HL-60/S4 (cell line): Measurements from ENCODE around the gene NAIF1.

Experiments
- in situ Hi-C: fragments of 300-500 bp; cut with MboI; formaldehyde crosslinking; loops from 2 replicates; pipeline ENCODE4 v1.14.3; 2022; ENCODE audit warnings: low sequenced_read_pairs

NAIF1 gene

DNA sequence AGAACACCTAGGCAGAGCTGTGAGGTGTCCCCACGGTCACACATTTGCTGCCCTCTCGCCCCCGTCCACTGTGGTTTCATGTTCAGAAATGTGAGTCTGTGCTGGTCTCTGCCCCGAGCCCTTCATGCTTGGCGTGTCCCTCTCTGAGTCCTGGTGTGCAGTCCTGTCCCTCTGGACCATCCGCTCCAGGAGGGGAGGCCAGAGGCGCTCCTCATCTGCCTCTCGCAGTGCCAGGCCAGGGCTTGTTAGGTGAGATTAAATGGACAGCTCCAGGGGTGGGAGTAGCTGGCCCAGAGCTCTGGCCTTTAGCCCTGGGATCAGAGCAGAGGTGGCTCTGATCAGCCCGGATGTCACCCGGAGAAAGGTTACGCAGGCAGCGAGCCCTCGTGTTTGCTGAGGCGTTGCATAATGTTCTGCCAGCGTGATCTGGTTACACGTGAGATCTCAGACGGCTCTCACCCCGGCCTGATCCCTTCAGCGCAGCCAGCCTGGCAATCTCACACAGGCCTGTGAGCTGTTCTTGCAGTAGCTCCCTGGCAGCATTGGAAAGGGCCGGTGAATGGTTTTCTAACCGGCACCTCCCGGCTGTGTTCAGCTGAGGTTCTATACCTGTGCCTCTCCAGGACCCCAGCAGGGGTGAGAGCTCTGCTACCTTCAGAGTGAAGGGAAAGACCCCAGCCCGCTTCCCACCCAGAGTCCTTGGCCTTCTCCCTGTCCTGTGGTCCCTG lies 35.9 kb upstream of the NAIF1 start:
- in situ Hi-C loops, result no loop called here

GRCh38 chr9:128102196-128102595 lies 35.1 kb upstream of the NAIF1 start:
- in situ Hi-C loops, result no loop called here

DNA sequence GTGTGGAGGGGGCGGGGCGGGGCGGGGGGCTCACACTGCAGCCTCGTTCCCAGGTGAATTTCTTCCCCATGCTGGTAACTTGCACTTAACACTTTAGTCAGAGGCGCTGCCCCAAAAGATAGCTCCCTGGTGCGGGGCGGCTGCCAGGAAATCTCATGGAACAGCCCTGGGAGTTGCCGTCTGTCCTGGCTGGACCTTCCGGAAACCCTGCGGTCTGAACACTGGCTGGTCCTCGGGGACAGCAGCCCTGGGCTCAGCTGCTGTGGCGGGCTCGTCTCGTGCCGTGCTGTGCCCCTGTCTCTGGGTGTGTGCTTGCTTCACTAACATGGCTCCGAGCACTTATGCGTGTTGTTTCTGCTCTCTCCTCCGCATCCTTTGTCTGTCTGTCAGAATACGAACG lies 34.6 kb upstream of the NAIF1 start:
- in situ Hi-C loops, result no loop called here

DNA sequence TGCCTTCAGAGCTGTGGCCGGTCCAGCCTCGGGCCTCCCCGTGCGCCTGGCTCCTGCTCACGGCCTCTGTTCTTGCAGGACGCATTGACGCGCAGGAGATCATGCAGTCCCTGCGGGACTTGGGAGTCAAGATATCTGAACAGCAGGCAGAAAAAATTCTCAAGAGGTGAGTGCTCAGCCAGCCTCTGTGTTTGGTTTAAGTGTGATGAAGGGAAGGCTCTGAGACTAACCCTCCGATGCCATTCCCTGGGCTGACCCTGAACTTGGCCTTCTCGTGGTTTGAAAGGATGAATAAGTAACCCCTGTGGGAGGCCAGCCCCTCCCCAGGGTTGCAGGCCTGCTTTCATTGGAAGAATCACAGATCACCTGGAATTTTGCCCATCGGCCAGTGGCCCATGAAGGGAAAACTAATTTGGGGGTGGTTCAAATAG lies 34.1 kb upstream of the NAIF1 start:
- in situ Hi-C loops, result no loop called here

DNA sequence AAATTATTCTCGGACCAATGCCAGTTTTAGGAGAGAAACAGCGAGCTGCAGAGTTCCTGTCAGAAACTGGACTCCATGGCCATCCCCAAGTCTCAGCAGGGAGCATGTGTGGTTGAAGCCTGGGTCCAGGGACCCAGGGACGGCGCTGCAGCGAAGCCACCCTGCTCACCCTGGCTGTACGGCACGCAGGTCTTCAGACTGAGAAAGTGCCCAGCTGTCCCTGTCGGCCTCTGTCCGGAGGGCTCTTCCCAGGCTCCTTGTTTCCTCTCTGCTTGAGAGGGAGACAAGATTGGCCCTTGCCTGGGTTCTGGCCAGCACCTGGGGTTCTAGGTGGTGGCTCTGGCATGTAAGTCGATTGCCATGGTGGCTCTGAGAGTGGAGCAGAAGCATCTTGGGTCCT lies 33.5 kb upstream of the NAIF1 start:
- in situ Hi-C loops, result no loop called here

- in situ Hi-C loops, result no loop called here
These were observed 32.9 kb upstream of the NAIF1 start for GRCh38 chr9:128099932-128100491.

DNA sequence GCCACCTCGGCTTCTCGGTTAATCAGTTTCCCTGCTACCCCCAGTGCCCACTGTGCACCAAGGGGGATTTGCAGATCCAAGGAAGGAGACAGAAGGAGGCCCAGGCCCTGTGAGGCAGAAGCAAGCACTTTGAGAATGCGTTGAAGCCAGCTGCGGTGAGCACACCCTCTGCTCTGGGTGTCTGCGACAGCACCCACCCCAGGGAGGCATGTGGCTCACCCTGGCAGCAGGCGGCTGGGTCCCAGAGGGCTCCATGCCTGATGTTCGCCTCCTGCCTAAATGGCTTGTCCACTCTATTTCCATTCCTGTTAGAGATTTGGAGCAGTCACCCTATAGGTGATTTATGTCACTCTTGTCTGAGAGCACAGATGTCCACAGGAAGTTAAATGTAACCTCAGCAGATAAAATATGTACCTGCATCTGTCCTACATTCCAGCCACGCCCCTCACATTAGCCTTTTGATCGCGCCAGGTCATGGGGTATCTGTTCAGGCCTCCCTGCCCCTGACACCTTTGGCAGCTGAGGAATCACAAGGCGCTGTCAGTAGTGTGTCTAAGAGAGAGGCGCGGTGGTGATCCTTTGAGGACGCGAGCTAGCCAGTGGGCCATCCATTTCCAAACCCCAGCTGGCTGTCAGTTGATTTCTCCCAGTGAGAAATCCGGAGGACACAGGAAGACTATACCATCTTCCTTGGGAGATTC lies 32.3 kb upstream of the NAIF1 start:
- in situ Hi-C loops, result no loop called here

- in situ Hi-C loops, result no loop called here
These were observed 31.4 kb upstream of the NAIF1 start for GRCh38 chr9:128098297-128099230.

- in situ Hi-C loops, result no loop called here
These were observed 30.6 kb upstream of the NAIF1 start for GRCh38 chr9:128097543-128098296.

DNA sequence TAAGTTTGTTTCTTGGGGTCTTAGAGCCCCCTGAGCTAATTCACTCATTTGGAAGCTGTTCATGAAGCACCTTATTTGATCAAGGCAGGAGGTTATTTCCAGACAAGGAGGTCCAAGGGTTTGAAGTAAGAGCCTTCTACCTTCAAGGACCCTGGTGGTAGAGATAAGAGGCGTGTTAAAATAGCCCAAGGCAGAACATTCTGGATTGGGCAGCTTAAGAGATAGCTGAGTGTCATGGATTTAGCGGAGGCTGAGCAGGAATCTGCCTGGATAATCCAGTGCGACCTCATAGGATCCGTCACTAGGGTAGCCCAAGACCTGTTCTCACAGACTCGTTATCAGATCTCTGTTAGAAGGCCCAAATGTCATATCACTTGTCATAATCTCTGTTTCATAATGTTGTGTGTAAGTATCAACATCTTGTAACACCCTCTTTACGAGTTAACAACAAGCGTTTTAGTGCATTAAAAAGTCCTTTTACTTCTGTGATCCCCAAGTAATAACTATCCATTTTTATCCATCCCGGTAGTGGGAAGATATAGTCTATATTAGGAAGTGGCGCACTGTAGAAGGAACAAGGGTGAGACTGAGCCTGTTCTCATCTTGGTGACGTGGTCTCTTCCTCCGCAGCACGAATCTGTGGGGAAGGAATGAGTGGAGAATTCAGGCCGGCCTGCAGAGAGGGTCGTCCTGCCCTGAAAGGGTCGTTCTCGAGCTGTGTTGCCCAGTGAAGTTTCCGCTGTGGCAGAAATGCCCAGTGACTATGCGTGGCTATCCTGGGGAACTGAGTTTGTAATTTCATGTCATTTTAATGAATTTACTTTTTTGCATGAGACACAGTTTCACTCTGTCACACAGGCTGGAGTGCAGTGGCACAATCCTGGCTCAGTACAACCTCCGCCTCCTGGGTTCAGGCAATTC lies 29.8 kb upstream of the NAIF1 start:
- in situ Hi-C loops, result no loop called here

DNA sequence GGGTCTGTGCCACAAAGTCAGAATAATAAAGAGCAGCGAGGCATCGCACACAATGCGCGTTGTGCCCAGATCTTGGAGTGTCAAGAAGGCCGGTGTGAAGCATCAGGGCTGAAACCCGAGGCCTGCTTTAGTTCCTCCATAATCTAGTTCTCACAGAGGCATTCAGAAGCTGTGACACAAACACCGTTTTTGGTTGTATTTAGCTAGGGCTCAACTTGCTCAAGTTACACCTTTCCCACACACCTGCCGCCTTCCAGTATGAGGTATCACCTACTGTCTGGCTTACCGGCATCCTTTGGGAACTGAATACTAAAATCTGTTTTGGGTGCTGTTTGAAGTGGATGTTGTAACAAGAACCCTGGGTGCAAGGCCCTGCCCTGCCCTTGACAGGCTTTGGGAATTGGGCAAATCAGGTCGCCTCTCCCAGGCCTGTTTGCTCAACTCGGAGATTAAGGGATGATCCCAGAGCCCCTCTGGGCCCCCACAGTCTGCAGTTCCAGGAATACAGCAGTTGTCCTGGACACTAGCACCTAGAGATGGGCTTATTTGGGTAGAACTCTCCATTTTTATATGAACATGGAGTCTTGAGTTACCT lies 27.9 kb upstream of the NAIF1 start:
- in situ Hi-C loops, result no loop called here

GRCh38 chr9:128094166-128094949 lies 27.2 kb upstream of the NAIF1 start:
- in situ Hi-C loops, result no loop called here

- in situ Hi-C loops, result no loop called here
These were observed 25.9 kb upstream of the NAIF1 start for GRCh38 chr9:128093011-128093410.

- in situ Hi-C loops, result no loop called here
These were observed 25.3 kb upstream of the NAIF1 start for GRCh38 chr9:128092199-128092977.

DNA sequence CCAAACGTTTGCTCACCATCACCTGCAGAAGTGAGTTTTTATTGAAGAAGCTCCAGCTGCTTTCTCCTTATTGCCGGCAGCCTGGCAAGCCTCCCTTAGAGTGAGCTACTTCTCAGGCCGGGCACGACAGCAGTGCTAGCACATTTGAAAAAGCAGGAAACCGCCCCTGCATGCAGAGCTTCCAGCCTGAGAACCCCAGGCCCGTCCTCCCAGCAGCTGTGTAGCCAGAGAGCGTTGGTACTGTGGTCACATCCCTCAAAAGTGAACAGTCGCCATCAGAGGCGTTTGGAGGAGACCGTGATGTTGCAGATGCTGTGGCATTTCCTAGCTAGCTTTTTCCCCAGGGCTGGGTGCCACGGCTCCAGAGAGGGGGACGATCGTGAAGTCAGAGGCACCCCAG lies 24.5 kb upstream of the NAIF1 start:
- in situ Hi-C loops, result no loop called here

DNA sequence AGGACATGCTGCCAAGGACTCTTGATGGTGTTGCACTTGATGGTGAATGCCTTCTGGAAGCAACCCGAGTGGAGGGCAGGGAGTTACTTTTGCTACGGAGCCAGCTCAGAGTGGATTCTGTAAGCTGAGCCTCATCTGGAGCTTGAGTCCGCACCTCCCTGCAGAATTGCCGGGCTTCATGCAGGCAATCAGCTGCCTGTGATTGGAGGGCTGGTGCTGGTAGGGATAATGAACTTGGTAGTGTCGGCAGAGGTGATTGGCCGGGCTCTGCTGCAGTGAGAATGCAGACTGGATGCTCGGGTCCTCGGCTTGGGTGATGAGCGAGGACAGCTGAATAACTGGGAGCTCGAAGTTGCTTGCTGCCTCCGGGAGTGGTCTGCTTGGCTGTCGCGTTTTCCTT lies 24.0 kb upstream of the NAIF1 start:
- in situ Hi-C loops, result no loop called here

DNA sequence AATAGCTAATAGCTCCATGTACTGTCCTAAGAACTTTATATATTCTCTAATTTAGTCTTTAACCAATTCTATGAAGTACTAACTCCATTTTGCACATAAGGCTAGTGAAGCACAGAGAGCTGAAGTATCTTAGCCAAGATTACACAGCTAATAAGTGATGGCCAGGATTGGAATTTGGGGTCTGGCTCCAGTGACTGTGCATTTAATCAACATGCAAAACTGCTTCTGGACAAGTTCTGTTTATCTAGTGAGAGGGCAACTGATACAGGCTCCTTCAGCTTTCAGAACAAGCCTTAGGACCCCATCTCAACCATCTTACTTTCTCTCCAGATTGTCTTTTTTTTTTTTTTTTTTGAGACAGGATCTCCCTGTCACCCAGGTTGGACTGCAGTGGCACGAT lies 22.2 kb upstream of the NAIF1 start:
- in situ Hi-C loops, result no loop called here
